Measurements from ENCODE around the gene ATP6V1B1.
A peak's percentile ranks its signal among the peaks of the same experiment; 100 is the strongest.

ATP6V1B1 gene

DNA sequence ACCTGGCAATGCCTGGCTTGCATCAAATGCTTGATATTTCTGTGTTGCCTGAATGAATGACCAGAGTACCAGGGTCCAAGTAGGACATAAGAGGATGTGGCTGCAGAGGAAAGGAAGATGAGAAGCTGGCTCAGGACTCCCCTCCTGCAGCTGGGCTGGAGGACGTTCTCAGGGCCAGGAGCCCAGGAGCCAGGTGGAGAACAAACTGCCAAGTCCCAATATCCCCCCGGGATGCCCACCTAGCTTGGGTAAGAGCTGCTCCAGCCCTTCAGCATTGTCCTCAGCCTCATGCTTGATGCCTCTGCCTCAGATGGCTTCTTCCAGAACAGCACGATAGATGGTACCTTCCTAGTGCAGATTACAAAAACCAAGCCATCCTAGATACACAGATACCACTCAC is 8.6 kb upstream of the ATP6V1B1 start:
- no peak for DNase-seq (ENCODE audit: low spot score)

DNA sequence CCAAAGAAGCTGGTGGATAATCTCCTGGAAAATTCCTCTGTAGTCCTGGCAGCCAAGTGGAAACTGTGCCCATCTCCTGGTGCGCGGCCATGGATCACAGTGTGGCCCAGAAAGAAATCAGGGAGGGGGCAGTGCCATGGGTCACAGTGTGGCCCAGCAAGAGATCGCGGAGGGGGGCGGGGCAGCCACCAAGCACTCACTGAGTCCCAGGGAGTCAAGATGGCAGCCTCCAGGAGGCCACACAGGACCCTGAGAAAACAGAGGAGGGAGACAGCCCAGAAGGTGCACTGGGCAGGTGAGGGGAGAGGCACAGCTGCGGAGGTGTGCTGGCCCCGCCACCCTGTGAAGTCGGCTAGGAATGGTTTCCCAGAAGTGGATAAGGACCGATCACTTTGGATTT is 8.1 kb upstream of the ATP6V1B1 start:
- no peak for DNase-seq (ENCODE audit: low spot score)

- DNase-seq (ENCODE audit: low spot score), result no peak
Measured at GRCh38 chr2:70928366-70928765, 7.3 kb upstream of the ATP6V1B1 start.

GRCh38 chr2:70930371-70931329 is 5.0 kb upstream of the ATP6V1B1 start:
- no peak for DNase-seq (ENCODE audit: low spot score)

GRCh38 chr2:70931376-70932000 is 4.2 kb upstream of the ATP6V1B1 start:
- DNase-seq (ENCODE audit: low spot score), result no peak

GRCh38 chr2:70932631-70933230 is 3.0 kb upstream of the ATP6V1B1 start:
- DNase-seq (ENCODE audit: low spot score), result no peak

GRCh38 chr2:70934981-70935380 is 719 bp upstream of the ATP6V1B1 start:
- DNase-seq (ENCODE audit: low spot score), result no peak

DNA sequence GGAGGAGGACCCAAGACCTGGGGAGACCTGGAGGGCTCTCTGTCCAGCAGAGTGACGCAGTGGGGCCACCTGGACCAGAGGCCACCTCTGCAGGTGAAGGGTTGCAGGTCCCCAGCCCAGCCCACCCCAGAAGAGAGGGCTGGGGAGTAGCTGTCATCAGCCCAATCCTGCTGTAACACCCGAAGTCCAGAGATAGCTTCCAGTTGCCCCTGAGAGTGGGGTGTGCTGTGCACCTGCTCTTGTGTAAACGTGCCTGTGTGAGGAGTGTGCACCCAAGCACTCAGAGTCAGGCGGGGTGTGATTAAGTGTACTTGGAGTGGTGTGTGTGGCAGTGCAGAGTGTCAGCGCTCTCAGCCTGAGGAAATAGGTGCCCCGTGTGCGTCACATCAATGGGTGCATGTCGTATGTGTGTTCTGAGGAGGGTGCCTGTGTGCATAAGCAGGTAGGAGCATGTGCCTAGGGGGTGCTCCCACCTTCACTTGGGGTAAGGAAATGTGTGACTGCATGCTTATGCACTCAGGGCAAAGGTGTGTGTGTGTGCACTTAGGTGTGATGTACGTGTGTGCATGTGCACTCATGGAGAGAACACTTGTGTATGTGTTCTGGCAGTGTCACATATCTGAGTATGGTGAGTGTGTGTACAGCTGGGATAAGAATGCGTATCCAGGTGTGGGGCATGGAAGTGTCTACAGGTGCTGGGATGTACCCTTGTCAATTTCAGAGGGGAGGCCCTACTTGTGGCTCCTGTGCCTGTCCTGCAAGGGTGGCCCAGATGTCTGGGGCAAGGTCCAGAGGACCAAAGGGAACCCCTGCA is 672 bp downstream of the ATP6V1B1 start:
- peak; percentile 46 for DNase-seq (ENCODE audit: low spot score)

DNA sequence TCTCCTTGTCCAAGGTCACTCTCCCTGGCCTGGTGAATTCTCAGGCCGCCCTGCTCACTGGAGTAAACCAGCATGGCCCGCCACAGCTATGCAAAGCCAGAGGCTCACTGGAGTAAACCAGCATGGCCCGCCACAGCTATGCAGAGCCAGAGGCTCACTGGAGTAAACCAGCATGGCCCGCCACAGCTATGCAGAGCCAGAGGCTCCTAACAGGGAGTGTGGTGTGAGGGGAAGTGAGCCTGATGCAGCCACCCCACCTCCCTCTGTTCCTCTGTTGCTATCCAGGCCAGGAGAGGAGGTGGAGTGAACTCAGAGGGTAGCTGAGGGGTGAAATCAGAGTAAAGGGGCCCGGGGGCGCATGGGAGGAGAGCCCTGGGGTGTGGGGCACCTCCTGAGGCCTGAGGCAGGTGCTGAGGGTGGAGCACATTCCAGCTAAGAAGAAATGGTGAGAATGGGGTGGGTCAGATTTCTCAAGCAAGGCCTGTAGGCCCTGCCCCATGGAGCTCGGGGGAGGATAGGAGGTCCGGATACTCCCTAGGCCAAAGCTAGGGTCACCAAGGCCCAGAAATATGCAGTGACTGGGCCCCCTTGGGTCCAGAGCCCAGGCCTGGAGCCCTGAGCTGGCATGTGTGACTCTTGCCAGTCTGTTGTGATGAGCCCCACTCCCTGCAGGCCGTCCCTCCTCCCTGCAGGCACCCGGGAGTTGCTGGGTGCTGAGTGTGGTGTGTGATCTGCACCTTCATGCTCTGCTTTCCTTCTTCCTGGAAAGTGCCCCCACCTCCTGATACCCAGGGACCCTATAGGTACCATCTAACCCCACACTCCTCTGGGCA is 1.5 kb downstream of the ATP6V1B1 start:
- DNase-seq (ENCODE audit: low spot score), result peak; percentile 54

GRCh38 chr2:70937866-70938585 is 2.3 kb downstream of the ATP6V1B1 start:
- peak; percentile 55 for DNase-seq (ENCODE audit: low spot score)

DNA sequence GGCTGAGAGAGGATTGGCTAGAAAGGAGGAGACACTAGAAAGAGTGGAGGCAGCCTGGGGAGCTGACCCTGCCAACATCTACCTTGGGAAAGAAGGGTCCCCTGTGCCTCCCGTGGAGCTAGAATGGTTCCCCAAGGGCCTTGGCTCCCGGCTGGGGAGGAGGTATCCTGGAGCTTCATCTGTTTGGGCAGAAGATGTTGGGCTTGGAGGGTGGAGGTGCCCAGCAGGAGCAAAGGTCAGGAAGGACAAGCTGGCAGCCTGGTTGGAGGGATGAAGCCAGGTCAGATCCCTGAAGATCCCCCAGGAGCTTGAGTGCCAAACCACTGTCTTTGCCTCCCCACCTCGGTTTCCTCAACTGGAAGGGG is 2.9 kb downstream of the ATP6V1B1 start:
- DNase-seq (ENCODE audit: low spot score), result no peak

- DNase-seq (ENCODE audit: low spot score), result peak; percentile 75
Measured at GRCh38 chr2:70939001-70939838, 3.5 kb downstream of the ATP6V1B1 start.

GRCh38 chr2:70939839-70940580 is 4.3 kb downstream of the ATP6V1B1 start:
- peak; percentile 52 for DNase-seq (ENCODE audit: low spot score)

GRCh38 chr2:70941186-70941585 is 5.5 kb downstream of the ATP6V1B1 start:
- peak; percentile 39 for DNase-seq (ENCODE audit: low spot score)

- peak; percentile 43 for DNase-seq (ENCODE audit: low spot score)
Measured at GRCh38 chr2:70941701-70942100, 6.0 kb downstream of the ATP6V1B1 start.

DNA sequence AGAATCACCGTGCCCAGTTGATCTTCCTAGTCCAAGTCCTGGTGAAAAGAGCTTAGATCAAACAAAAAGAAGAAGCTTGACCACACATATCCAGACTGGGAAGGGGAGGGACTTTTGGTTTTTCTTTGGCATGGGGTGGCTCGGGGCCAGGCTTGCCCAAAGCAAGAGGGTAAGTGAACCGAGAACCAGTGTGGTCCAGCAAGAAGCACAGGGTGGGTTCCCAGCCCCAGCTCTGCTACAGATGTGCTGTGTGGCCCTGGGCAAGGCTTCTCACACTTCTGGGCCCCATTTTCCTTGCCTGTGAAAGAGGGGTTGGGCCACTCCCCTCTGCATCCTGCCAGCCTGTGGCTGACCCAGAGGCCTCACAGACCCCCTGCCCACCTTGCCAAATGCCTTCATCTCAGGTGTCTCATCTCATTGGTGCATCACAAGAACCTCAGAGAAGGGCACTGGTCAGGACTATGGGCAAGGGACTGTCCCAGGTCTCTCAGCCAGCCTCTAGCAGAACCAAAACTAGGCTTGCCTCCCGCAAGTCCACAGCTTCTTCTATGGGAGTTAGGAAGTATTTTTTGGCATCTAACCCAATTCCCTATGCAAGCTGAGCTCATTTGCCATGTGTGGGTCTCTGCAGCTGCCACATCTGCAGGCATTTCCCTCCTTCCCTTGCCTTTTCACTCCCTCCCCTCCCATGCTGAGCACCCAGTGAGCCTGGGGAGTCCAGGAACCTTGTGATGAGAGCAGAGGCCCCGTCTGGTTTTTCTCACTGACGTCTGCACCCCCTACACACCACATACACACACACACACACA is 6.9 kb downstream of the ATP6V1B1 start:
- peak; percentile 44 for DNase-seq (ENCODE audit: low spot score)

DNA sequence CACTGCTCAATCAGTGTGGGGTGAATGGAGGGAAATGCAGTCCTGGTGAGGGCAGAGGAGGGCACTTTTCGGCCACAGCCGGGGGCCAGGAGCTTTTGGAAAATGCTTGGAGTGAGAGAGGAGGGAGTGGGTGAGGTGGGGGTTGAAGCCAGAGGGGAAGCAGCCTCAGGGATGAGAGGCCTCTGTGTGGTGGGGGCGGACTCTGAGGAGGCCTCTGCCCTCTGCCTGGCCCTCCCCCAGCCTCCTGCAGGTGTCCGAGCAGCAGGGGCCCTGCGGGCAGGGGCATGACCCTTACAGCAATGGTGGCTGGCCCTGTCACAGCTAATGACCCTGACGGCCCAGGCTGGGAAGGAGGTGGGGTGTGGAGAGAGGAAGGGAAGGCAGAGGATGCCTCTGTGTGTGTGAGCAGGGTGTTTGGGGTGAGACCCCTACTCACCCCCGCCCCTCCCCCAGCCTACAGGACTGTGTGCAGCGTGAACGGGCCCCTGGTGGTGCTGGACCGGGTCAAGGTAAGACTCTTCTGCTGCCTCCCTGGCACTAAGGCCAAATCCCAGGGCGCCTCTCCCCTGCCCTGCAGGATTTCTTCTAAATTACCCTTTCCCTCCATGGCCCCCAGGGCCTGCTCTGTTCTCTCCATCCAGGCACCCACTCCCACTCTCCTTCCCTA is 7.6 kb downstream of the ATP6V1B1 start:
- peak; percentile 71 for DNase-seq (ENCODE audit: low spot score)

Data from ecto neural progenitor cell (in vitro differentiated cells).